Measurements from ENCODE around the gene HSPA12B. TPM values are rescaled to one million over a fixed set of nuclear protein-coding genes. Genes with fewer than 3 reads are reported as not detected.

Gene HSPA12B
- polyA plus RNA-seq, 1 donor from 2014 or later, result not detected

DNA sequence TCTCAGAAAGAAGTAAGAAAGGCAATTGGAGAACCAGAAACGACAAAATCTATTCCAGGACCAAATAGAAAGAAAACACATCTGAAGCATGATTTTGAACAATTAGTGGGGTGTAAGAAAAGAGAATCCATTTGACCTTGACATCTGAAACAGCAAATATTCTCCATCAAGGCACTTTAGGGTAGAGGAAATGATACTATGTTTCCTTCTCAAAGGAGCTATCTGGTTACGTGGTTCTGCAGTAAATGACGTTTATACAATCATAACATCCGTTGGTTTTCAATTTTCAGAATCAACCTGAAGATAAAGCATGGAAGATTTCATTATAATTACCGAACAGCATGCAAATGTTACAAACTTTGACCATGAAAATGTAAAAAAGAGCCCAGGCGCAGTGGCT is 11.9 kb upstream of the HSPA12B start:
- Histone ChIP-seq H3K4me3 (ENCODE audit: low read length) (no peak overlapping the region), H3K27me3 (ENCODE audit: insufficient read depth, low read depth, low read length) (no peaks in the 10 kb centered on the region), H3K27ac (ENCODE audit: low read length) (no peak overlapping the region), H3K9me2 (ENCODE audit: insufficient read depth, low read length) (no peaks in the 10 kb centered on the region), H3K4me2 (ENCODE audit: low read length) (no peak overlapping the region), H3K9ac (ENCODE audit: low read length) (no peak overlapping the region), H3F3A (ENCODE audit: insufficient read depth, low read length, poor library complexity, severe bottlenecking) (no peaks in the 10 kb centered on the region), H4K20me1 (ENCODE audit: insufficient read depth) (no peaks in the 10 kb centered on the region), H3K36me3 (ENCODE audit: insufficient read depth, low read length) (no peaks in the 10 kb centered on the region), H3K9me3 (ENCODE audit: low read length) (no peaks in the 10 kb centered on the region), H2AFZ (ENCODE audit: low read depth, low read length) (no peak overlapping the region), H3K79me2 (replicated peaks; ENCODE audit: insufficient read depth, low read length) (no peaks in the 10 kb centered on the region)
- TF ChIP-seq EP300 (conservative IDR thresholded peaks at IDR 0.05; ENCODE audit: poor library complexity, severe bottlenecking) (no peak), RAD21 (conservative IDR thresholded peaks at IDR 0.05) (no peak)
- TF ChIP-seq, protein P1, sequence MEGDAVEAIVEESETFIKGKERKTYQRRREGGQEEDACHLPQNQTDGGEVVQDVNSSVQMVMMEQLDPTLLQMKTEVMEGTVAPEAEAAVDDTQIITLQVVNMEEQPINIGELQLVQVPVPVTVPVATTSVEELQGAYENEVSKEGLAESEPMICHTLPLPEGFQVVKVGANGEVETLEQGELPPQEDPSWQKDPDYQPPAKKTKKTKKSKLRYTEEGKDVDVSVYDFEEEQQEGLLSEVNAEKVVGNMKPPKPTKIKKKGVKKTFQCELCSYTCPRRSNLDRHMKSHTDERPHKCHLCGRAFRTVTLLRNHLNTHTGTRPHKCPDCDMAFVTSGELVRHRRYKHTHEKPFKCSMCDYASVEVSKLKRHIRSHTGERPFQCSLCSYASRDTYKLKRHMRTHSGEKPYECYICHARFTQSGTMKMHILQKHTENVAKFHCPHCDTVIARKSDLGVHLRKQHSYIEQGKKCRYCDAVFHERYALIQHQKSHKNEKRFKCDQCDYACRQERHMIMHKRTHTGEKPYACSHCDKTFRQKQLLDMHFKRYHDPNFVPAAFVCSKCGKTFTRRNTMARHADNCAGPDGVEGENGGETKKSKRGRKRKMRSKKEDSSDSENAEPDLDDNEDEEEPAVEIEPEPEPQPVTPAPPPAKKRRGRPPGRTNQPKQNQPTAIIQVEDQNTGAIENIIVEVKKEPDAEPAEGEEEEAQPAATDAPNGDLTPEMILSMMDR (IDR thresholded peaks at IDR 0.05; ENCODE audit: poor library complexity, severe bottlenecking), result no peak

DNA sequence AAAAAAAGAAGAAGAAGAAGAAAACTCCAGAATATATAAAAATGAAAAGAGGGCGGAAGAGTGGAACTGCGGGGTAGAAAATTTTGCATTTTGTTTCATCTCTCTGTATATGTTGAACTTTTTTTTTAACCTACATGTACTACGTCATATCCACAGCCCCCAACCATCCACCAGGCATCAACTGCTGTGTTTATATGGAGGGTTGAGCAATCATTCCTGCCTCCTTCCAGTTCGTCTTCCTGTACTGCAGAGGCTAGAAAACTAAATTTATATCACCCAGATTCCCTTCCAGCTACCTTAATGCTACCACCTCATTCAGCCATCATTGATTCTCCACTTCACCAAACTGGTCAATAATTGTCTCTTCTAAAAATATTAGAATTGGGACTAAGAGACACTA is 10.6 kb upstream of the HSPA12B start:
- Histone ChIP-seq H3F3A (ENCODE audit: insufficient read depth, low read length, poor library complexity, severe bottlenecking) (no peaks in the 10 kb centered on the region), H4K20me1 (ENCODE audit: insufficient read depth) (no peaks in the 10 kb centered on the region), H3K4me2 (ENCODE audit: low read length) (no peak overlapping the region), H3K79me2 (replicated peaks; ENCODE audit: insufficient read depth, low read length) (no peaks in the 10 kb centered on the region), H3K27me3 (ENCODE audit: insufficient read depth, low read depth, low read length) (no peaks in the 10 kb centered on the region), H3K9me3 (ENCODE audit: low read length) (no peaks in the 10 kb centered on the region), H3K9ac (ENCODE audit: low read length) (no peak overlapping the region), H3K36me3 (ENCODE audit: insufficient read depth, low read length) (no peaks in the 10 kb centered on the region), H3K27ac (ENCODE audit: low read length) (no peak overlapping the region), H3K4me3 (ENCODE audit: low read length) (no peak overlapping the region), H3K9me2 (ENCODE audit: insufficient read depth, low read length) (no peaks in the 10 kb centered on the region), H2AFZ (ENCODE audit: low read depth, low read length) (no peak overlapping the region)
- no peak for TF ChIP-seq RAD21 (conservative IDR thresholded peaks at IDR 0.05)
- no peak for TF ChIP-seq TAF1 (IDR thresholded peaks at IDR 0.05; ENCODE audit: low read depth)
- no peak for TF ChIP-seq EZH2 (IDR thresholded peaks at IDR 0.05; ENCODE audit: borderline replicate concordance, insufficient read depth, low read length, poor library complexity, severe bottlenecking)
- TF ChIP-seq MXI1 (conservative IDR thresholded peaks at IDR 0.05; ENCODE audit: poor library complexity, severe bottlenecking), result no peak
- no peak for TF ChIP-seq POLR2AphosphoS5 (IDR thresholded peaks at IDR 0.05)
- TF ChIP-seq, protein P1 (IDR thresholded peaks at IDR 0.05; ENCODE audit: poor library complexity, severe bottlenecking), result no peak
- no peak for TF ChIP-seq SMC3 (conservative IDR thresholded peaks at IDR 0.05; ENCODE audit: poor library complexity)
- TF ChIP-seq, protein P2, sequence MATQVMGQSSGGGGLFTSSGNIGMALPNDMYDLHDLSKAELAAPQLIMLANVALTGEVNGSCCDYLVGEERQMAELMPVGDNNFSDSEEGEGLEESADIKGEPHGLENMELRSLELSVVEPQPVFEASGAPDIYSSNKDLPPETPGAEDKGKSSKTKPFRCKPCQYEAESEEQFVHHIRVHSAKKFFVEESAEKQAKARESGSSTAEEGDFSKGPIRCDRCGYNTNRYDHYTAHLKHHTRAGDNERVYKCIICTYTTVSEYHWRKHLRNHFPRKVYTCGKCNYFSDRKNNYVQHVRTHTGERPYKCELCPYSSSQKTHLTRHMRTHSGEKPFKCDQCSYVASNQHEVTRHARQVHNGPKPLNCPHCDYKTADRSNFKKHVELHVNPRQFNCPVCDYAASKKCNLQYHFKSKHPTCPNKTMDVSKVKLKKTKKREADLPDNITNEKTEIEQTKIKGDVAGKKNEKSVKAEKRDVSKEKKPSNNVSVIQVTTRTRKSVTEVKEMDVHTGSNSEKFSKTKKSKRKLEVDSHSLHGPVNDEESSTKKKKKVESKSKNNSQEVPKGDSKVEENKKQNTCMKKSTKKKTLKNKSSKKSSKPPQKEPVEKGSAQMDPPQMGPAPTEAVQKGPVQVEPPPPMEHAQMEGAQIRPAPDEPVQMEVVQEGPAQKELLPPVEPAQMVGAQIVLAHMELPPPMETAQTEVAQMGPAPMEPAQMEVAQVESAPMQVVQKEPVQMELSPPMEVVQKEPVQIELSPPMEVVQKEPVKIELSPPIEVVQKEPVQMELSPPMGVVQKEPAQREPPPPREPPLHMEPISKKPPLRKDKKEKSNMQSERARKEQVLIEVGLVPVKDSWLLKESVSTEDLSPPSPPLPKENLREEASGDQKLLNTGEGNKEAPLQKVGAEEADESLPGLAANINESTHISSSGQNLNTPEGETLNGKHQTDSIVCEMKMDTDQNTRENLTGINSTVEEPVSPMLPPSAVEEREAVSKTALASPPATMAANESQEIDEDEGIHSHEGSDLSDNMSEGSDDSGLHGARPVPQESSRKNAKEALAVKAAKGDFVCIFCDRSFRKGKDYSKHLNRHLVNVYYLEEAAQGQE (IDR thresholded peaks at IDR 0.05; ENCODE audit: borderline replicate concordance), result no peak
- no peak for TF ChIP-seq EP300 (conservative IDR thresholded peaks at IDR 0.05; ENCODE audit: poor library complexity, severe bottlenecking)
